CD4-positive, alpha-beta T cell treated with Interleukin-6 at 100 ng/mL for 8 hours (primary cell): ENCODE measurements around the gene PI4KA.
"Not testable (repeated sequence)": the region's sequence is repeated elsewhere in the genome, so short reads cannot be mapped to it uniquely, and the experiment has no call there.

Experiments
- DNase-seq: peaks from one replicate; pipeline ENCODE4 v3.0.0-alpha.2; 2020; ENCODE audit warnings: mixed read lengths, low spot score

PI4KA gene

DNA sequence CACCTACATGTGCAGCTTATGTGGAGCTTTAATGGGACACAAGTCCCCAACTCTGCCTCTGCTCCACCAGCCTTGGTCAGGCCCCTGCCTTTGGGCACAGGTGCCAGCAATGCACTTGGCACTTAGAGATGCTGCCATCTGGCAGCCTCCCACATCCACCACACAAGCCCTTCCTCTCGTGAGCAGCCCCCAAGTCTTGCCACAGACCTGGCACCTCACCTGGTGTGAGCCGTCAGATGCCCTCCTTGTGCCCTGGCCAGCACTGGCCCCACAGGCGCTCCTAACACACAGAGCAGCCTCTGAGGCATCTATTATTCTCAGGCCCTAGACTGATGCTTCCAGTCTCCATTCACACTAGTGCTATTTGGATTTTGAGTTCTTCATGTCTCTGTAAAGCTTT is 109.2 kb downstream of the PI4KA start:
- DNase-seq, result no peak

DNA sequence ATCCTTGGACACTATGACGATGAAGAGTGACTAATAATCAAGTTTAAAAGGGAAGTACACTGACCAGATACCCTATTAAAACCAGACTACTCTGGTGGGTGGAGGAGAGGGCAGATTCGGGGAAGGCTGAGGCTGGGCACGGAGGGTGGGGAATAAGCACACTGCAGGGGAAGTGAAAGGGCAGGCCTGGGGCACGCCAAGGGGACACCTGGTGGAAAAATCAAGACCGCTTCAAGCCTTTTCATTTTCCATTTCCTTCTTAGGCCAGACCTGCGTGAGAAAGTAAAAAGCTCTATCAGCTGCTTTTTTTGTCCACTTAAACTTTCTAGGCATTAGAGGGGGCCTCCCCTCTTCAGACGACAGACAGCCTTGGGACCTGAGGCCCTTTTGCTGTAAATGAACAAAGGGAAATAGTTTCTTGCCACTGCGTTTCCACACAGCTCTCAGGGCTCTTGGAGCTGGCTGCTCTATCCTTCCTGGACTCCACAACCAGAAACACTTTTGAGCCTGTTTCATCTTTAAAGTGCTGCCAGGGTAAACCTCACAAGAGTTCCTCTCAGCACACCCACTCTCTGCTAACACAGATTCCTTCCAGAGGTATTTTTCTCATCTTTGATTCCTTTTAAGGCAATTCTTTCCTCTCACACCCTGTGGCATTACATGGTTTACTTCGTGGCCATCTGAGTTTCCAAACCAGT is 109.7 kb downstream of the PI4KA start:
- no peak for DNase-seq

DNA sequence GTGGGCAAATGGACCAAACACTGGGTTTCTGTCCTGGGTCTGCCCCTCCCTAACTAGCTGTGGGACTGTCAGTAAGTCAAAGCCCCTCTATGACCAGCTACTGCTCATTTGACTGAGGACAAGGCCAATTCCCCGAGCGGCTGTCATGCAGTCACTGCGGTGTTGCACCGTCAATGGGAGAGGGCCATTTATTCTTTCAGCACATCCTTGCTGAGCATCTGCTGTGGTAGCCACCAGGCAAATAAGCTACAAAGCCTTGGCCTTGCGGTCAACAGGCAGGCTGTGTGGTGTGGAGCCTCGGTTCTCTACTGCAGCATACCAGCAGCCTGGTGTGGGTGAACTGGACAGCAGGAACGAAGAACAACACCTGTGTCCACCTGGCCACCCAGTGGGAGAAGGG is 110.5 kb downstream of the PI4KA start:
- no peak for DNase-seq

DNA sequence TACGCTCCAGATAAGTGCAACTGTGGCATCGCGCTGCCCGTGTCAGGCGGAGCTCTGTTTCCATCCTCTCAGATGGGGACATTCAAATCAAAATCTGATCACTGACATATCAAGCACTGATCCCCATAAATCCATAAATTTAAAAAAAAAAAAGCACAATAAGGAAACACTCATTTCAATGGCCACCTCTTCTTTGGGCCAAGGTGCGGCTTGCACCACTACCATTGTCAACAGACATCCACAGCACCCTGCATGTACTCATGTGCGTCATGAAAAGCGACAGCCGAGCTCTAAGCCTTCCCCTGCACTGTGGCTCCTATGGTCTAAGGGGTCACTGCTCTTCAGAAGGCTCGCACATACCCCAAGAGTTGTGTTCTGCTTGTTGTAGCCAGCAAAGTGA is 111.4 kb downstream of the PI4KA start:
- no peak for DNase-seq

DNA sequence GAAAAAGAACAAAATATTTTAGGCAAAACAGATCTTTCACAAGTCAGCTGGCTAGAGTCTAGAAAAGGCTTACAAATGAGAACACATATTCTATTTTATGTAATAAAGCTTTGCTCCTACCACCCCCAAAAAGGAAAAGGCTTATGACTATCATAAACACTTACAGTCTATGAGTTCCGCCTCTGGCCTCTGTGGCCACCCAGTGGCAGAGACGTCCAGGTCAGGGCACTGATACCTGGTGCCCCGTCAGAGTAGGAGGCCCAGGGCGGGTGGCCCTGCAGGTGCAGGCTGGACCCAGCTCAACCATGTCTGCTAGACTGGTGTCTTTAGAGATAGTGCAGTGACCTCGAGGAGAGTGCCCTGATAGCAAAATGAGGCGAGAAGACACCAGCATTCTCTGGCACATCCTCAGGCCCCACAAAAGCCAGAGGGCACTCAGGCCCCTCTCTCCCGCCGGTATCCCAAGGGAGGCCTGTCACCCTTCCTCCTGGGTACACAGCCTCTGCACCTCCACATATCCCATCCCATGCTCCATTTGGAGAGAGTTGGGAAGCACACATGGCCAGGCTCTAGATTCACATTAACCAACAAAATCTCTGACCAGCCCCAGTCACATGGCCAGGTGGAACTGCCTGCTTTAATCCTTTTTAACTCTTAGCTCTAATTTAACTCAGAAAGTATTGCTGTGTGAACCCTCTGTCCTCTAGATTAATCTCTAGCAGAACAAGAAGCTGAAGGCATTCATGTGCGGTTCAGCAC is 112.0 kb downstream of the PI4KA start:
- DNase-seq, result no peak

DNA sequence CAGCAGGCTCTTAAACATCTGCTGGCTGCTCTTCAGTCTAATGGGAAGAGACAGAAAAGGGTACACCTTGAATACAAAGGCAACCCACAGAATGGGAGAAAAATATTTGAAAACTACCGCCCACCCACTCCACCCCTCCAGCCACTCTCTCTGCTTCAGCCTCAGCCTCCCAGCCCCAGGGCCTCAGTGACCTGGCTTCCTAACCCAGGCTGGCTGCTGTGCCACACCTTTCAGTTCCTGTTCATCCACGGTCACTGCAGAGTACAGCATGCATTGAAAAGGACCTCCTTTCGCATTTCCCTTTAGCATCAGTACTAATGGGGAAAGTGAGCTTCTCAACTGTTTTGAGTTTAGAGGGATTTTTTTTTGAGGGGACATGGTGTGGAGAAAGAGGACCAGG is 113.5 kb downstream of the PI4KA start:
- DNase-seq, result no peak

DNA sequence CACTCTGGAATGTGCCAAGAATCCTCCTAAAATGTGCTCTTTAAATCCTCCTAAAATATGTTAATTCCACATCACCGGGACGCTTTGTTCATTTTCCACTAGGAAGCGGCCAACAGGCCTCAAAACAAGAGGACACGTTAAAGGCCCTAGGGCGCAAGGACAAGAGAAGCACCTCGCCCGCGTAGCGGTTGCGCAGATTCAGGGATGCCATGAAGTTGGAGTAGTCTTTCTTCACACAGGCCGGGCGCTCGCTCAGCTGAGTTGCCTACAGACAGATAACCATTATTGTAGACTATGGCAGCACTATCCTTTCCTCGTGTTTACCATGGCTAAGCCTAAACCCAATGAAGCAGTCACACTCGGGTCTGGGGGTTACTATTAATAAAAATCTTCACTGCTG is 114.2 kb downstream of the PI4KA start:
- DNase-seq, result no peak

DNA sequence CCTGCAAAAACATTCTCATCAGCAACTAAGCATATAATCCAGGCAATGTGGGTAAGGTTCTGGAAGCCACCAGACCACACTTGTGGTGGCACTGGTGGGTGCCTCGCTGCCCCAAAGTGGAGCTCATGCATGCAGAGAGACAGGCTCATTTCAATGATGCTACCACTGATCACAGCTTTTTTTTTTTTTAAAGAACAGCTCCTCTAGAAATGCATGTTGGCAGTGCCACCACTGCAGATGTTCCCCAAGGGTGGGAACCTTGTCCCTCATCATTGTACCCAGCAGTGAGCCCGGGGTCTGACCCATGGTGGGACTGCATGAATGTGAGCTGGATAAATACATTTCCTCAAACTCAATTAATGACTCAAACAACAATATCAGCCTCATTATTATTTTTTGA is 115.8 kb downstream of the PI4KA start:
- DNase-seq, result no peak

DNA sequence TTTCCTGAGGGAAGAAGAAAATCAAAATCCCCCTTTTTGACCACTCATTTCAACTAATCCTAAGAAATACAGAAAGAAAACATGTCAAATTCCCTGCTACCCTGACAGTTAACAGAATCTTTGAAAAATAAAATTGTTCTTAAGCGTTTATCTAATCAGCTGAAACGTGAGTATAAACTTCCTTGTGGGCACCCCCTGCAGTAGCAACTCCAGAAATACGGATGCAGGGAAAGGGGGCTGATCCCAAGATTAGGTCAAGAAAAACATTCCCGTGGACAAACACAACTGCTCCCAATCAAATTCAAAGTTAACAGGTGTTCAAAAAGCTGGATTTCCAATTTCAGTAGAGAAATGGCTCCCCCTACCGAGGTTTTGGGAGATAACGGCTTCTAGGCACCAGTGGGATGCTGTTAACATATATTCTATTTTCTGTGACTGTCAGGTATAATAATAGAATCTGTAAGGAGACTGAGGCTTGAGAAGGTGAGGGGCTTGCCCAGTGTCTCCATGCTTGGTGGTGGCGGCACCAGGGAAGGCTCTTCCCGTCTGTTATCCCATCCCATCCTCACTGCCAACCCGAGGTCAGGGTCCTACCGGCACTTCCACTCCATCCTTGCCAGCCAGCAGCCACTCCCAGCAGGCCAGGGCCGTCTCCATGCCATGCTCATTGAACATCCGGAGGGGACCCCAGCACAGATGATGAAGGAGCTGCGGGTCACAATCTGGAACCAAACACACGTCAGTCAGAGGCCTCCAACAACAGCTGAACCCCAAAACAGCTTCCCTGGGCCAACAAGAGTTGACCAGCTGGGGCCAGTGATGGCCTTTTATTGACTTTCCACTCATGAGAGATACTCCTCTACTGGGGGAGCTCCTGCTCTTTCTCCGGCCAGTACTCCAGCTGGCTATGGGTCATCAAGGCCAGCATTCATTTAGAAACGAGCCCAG is 116.7 kb downstream of the PI4KA start:
- DNase-seq, result peak; percentile 40

DNA sequence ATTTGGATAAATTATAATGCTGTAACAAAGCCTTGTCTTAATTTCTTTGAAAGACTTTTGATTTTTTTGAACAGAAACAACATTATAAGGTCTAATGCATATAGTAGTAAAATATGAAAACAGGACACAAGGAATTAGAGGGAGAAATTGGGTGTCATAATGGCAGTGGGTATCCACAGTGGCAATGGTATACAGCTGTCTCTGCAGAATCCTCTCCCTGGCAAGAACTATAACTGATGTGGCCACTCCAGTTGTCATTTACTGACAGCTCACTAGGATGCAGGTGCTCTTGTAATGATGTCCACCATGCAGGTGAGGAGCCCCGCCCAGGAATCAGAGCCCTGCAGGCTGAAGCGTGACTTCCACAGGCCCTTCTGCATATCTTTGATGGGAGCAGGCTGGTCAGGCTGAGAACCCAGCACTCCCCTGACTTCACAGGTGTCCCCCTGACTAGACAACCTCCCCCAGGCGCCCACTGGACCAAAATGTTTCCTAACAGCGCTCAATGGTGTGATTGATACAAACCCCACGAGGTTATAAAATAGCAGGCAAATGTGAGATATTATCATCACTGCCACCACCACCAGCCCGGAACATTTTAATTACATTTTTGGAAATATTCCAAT is 117.5 kb downstream of the PI4KA start:
- no peak for DNase-seq

DNA sequence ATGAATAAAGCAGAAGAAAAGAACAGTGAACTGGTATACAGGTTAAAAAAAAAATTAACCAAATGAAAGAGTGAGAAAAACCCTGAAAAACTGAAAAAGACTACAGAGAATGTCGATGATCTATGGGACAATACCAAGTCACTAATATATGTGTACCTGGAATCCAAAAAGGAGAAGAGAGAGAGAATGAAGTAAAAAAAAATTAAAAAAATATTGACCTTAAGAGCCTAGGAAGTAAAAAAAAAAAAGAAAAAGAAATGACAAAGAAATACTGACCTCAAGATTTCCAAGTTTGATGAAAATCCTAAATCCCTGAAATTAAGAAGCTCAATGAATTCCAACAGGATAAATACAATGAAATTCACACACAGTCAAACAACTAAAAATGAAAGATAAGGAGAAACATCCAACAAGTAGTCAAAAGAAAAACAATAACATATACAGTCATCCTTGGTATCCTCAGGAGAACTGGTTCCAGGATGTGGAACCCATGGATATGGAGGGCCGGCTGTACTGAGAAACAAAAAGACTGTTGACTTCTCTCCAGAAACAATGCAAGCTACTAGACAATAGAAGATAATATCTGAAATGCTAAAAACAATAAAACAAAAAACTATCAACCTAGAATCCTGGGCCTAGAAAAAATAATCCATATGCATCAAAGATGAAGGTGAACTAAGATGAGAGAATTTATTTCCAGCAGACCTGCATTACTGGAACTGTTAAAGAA is 118.2 kb downstream of the PI4KA start:
- DNase-seq, result no peak

DNA sequence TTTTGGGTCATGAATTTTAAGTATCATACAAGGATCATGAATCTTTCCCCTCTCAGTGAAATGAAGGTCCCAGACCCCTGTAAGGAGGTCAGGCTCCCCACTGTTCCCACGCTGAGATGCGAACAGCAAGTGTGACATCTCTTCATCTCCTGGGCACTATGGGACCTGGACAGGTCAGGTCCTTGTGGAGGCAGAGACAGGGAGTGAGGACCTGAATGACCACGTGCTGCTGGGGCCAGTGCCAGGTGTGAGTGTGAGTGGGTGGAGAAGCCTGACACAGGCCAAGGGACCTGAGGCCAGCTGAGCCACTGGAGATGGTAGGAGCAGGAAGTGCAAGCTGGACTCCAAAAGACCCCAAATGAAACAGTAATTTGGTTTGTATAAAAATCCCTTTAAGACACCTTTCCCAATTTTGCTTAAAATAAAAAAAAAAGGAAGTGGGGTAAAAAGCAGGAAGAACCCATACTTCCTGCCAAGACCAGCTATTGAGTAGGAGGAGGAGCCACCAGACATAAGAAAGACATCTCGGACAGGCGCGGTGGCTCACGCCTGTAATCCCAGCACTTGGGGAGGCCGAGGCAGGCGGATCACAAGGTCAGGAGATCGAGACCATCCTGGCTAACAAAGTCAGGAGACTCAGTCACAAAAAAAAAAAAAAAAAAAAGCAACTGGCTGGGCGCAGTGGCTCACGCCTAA is 120.1 kb downstream of the PI4KA start:
- DNase-seq, result no peak

DNA sequence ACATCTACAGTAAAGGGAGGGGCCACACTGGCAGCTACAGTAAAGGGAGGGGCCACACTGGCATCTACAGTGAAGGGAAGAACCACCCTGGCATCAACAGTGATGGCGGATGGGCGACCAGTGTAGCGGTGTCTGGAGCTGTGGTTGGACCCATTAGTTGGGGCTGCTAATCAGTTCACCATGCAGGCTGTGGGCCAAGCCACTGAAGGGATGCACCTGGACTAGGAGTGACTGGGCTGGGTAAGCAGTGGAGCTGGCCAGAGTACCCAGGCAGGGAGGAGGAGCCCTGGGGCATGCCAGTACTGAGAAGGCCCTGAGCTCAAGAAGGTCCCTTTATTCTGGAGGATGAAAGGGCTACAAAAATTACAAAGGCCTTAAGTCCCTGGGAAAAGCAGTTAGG is 121.7 kb downstream of the PI4KA start:
- DNase-seq, result not testable (repeated sequence)

DNA sequence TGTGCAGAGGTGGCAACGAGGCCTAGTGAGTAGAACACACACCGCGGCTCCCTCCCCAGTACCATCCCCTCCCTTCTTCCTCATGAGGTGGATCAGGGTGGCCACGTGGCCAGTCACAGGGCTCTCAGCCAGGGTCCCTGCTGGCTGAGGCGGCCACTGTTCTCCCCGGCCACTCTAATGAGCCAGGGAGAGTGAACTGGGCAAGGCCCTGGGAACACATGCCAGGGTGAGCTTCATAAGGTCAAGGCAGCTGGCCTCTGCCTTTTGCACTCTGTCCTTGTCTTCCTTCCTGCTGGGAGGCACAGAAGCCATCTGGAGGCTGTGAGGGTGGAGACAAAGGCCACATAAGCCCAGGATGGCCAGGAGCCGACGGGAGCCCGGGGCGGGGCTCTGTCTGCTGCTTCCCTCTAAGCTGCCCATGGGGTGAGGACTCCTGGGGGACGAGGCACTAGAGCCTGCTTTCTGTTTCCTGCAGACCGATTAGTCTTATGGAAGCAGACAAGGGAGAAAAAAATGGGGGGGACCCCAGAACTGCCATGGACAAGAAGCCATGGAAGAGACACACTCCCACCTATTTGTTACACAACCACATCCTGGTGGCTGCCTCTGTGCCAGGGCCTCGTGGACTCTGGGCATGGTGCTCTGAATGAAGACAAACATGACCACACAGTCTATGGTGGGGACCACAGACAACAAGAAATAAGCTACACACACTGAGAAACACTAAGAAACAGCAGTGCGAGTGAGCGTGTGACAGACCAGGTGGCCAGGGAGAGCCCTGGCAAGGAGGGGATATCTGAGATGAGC is 123.1 kb downstream of the PI4KA start:
- not testable (repeated sequence) for DNase-seq

DNA sequence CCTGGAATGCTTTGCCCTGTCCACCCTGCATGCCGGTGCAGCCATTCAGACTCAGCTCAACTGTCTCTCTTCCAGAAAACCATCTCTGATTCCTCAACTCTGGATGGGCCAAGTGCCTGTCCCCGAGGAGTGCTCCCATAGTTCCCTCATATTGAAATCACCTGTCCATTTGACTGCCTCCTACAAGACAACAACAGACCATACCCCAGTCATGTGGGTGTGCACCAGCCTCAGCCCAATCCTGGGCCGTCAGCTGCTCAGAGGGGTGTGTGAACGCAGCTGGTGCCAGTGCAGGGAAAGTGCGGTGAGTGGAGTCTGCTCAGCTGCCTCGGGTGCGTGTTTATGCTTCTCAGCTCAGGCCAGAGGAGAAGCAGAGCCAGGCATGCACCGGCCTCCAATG is 126.2 kb downstream of the PI4KA start:
- DNase-seq, result not testable (repeated sequence)

DNA sequence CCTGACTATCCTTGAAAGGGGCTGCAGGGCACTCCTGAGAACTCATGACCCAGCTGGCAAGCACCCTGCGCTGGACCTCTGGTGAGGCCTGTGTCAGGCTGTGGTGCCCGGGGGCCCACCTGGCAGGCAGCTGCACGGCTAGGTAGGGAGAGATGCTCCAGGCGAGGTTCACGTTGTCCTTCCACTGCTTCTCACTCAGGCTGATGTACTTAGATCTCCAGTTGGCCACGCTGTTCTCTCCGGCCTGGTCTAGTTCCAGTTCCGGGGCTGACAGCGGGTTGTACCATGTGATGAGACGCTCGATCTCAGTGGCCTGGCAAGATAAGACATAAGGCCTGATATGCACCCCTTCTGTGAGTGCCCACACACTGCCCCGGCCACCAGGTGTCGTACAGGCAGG is 129.4 kb downstream of the PI4KA start:
- no peak for DNase-seq

DNA sequence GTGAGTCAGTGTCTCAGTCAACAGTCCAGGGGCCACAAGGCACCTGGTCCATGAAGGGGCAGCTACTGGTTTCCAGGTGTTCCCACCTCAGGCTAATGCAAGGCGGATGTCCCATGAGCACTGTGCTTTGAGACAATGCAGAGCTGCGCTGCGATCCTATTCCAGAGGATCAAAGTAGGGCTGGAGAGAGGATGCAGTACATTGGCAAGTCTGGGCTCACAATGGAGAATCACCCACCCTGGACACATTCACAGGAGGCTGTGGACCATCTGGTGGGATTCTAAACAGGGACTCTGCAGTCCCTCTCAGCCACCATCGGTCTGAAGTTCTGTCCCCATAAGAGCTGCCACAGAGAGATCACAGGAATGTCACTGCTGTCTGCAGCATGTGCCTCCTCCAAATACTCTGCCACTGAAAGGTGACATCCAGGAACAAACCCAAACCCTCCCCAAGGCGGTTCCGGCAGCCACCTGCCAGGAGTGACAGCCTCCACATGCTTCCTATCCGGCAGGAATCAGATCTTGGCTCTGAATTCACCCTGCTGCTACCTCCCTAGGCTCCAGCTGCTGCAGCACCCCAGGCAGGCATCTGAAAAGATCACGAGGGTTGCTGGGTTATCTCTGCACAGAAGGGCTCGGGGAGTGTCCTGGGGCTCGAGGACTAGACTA is 130.0 kb downstream of the PI4KA start:
- DNase-seq, result no peak

DNA sequence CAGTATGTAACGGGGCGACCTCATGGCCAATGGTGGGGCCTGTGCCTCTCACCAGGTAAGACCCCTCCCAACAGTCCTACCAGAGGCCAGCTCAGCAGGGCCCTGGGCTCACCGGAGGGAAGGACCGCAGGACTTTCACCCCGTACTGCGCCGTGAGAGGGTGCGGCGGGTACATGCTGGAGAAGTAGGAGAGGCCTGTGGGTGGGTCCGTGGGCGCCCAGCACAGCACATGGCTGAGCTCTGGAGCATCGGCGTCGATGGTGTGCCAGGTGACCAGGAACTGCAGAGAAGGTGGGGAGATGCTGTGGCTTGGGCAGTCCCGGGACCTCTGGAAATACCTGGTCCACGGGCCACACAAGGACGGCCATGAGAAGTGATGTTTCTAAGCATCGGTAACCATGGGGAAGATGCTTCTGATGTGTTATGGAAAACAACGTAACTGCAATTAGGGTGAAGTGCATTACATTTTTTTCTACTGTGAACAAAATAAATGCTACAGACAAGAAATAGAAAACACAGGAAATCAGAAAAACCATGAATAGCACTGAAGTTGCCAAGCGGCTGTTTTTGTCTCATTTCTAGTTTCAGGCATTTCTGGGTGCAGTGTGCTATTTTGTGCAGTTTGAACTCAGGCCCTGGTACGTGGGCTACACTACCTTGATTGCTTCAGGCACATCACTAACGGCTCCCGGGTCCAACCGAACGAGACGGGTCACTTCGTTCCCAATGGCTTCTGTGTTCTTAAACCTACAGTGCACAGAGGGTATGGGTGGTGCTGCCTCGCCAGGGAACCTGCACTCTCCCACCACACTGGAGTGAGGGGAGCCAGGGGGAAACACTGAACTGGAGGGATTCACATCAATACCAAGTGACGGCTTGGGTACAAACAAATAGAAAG is 131.2 kb downstream of the PI4KA start:
- no peak for DNase-seq
